Measurements from ENCODE around the gene P2RY8.

DNA sequence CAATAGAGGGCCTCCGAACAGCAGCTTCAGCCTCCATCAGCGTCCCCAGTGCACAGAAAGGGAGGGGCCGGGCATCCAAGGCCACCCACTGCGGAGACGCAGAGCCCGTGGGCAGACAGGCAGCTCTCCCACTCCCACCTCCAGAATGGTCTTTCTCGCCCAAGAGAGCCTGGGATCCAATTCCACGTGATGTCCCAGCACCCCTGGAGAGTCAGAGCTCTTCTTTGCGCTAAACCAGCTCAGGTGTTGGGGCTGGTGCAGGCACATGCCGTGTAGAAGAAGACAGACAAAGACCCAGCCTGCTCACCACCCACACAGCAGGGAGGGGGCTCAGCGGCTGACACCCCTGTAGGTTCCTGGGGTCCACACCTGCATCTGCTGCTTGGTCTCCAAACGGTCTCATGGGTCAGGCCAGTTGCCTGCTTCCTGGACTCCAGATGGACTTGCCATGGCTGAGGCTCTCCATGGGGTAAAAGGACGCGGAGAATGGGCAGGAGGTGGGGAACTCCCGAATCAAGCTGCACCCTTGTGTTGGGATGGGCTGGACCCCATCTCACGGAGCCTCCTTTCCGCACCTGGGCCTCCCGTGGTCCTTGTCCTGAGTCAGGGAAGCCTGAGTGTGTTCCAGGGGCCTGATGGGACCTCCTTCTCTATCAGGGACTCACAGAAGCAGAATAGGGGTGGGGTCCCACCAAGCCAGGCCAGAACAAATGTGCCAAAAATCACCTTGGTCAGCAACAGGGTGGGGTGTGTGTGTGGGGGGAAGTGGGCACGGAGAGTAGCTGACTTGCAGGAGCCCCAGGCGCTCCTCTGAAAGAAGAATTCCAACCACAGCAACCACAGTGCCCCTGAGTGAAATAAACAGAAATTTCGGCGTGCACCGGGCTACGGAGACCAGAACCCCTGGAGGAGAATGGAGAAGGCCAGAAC lies 72.7 kb downstream of the P2RY8 start:
- TF ChIP-seq MXI1 (IDR thresholded peaks at IDR 0.05; ENCODE audit: low read depth, low read length) (no peak), TCF12 (IDR thresholded peaks at IDR 0.05; ENCODE audit: low read depth, low read length) (no peak), POLR2A (IDR thresholded peaks at IDR 0.05; ENCODE audit: low read depth, low read length) (no peak; the same call in 1 of the 2 replicates), SMC3 (IDR thresholded peaks at IDR 0.05; ENCODE audit: borderline replicate concordance, low read length) (no peak), JUND (IDR thresholded peaks at IDR 0.05; ENCODE audit: low read depth, low read length) (no peak), SIN3A (IDR thresholded peaks at IDR 0.05; ENCODE audit: low read depth, low read length) (no peak), FOS (IDR thresholded peaks at IDR 0.05; ENCODE audit: borderline replicate concordance, extremely low read depth, insufficient read length) (no peak)
